Cortex of kidney (tissue), 1 donor: ENCODE measurements around the gene C21orf58.

ENCODE experiments used
- DNase-seq: peaks from one replicate; lab custom pipeline; 2025; lab: John Stamatoyannopoulos, UW

The C21orf58 gene

GRCh38 chr21:46294647-46295176, 29.0 kb downstream of the C21orf58 start:
- DNase-seq: no peak

GRCh38 chr21:46291561-46291960, 32.1 kb downstream of the C21orf58 start:
- no peak for DNase-seq

GRCh38 chr21:46289655-46290179, 34.0 kb downstream of the C21orf58 start:
- DNase-seq: no peak

GRCh38 chr21:46287541-46287940, 36.1 kb downstream of the C21orf58 start:
- no peak for DNase-seq

GRCh38 chr21:46286648-46287002, 37.0 kb downstream of the C21orf58 start:
- no peak for DNase-seq

- DNase-seq: peak; percentile 34
Observed at GRCh38 chr21:46285761-46286647, 37.7 kb downstream of the C21orf58 start, which contains the start of gene YBEY. YBEY (plus strand) TSS chr21:46286342; CDS start chr21:46286914, 572 bp downstream.

GRCh38 chr21:46285206-46285661, 38.4 kb downstream of the C21orf58 start, which contains the start of gene MCM3AP:
MCM3AP (minus strand) TSS chr21:46285611; CDS start chr21:46285286, 325 bp downstream.
- no peak for DNase-seq

GRCh38 chr21:46284733-46285132, 38.9 kb downstream of the C21orf58 start:
- DNase-seq: no peak

GRCh38 chr21:46284077-46284644, 39.5 kb downstream of the C21orf58 start:
- no peak for DNase-seq

GRCh38 chr21:46274797-46275390, 48.8 kb downstream of the C21orf58 start:
- no peak for DNase-seq

GRCh38 chr21:46273341-46273740, 50.3 kb downstream of the C21orf58 start:
- no peak for DNase-seq

- DNase-seq: no peak
Observed at GRCh38 chr21:46269466-46269865, 54.2 kb downstream of the C21orf58 start.

- no peak for DNase-seq
Observed at GRCh38 chr21:46268371-46268770, 55.3 kb downstream of the C21orf58 start.

- DNase-seq: no peak
Observed at GRCh38 chr21:46266946-46267345, 56.7 kb downstream of the C21orf58 start.

- DNase-seq: no peak
Observed at GRCh38 chr21:46265736-46266525, 57.7 kb downstream of the C21orf58 start.

GRCh38 chr21:46264690-46265144, 59.0 kb downstream of the C21orf58 start:
- no peak for DNase-seq

- DNase-seq: no peak
Observed at GRCh38 chr21:46264046-46264689, 59.5 kb downstream of the C21orf58 start.

GRCh38 chr21:46256501-46256994, 67.1 kb downstream of the C21orf58 start:
- no peak for DNase-seq

- DNase-seq: no peak
Observed at GRCh38 chr21:46255758-46256337, 67.8 kb downstream of the C21orf58 start.

- DNase-seq: no peak
Observed at GRCh38 chr21:46255166-46255565, 68.5 kb downstream of the C21orf58 start.
